NCI-H82 treated with DMSO at 0.1 percent for 48 hours (cell line): ENCODE data around the gene TGIF1.

ENCODE experiments used
- DNase-seq: peaks from one replicate; lab custom pipeline; 2025; ENCODE audit not compliant: unreplicated experiment; lab: John Stamatoyannopoulos, UW

TGIF1 gene

GRCh38 chr18:3480827-3481573 is 31.0 kb downstream of the TGIF1 start:
- DNase-seq, result no peak

GRCh38 chr18:3481696-3482210 is 31.8 kb downstream of the TGIF1 start:
- no peak for DNase-seq

- DNase-seq, result no peak
These were observed 32.3 kb downstream of the TGIF1 start for GRCh38 chr18:3482258-3482657.

- no peak for DNase-seq
These were observed 35.5 kb downstream of the TGIF1 start for GRCh38 chr18:3485153-3486149.

- DNase-seq, result no peak
These were observed 36.5 kb downstream of the TGIF1 start for GRCh38 chr18:3486512-3486911.

- DNase-seq, result no peak
These were observed 39.5 kb downstream of the TGIF1 start for GRCh38 chr18:3489462-3489861.

- DNase-seq, result no peak
These were observed 42.1 kb downstream of the TGIF1 start for GRCh38 chr18:3491981-3492555.

GRCh38 chr18:3492721-3493120 is 42.7 kb downstream of the TGIF1 start:
- no peak for DNase-seq

GRCh38 chr18:3493501-3494244 is 43.7 kb downstream of the TGIF1 start:
- no peak for DNase-seq

GRCh38 chr18:3494245-3494526 is 44.2 kb downstream of the TGIF1 start:
- DNase-seq, result no peak

- DNase-seq, result no peak
These were observed 44.6 kb downstream of the TGIF1 start for GRCh38 chr18:3494569-3494968.

GRCh38 chr18:3495691-3496430 is 45.9 kb downstream of the TGIF1 start:
- DNase-seq, result no peak

- no peak for DNase-seq
These were observed 48.9 kb downstream of the TGIF1 start for GRCh38 chr18:3498698-3499471.

- DNase-seq, result no peak
These were observed 49.5 kb downstream of the TGIF1 start for GRCh38 chr18:3499501-3499900.

- no peak for DNase-seq
These were observed 50.0 kb downstream of the TGIF1 start for GRCh38 chr18:3500016-3500415.

GRCh38 chr18:3502650-3503049 is 52.7 kb downstream of the TGIF1 start:
- no peak for DNase-seq

GRCh38 chr18:3504637-3505036 is 54.7 kb downstream of the TGIF1 start:
- no peak for DNase-seq

- no peak for DNase-seq
These were observed 58.9 kb downstream of the TGIF1 start for GRCh38 chr18:3508576-3509549.
